ENCODE measurements around the gene NFIC. TPM values are rescaled to one million over a fixed set of nuclear protein-coding genes. Genes with fewer than 3 reads are reported as not detected.

NFIC gene
- total RNA-seq, 1 donor from 2014 or later, result 194 TPM

GRCh38 chr19:3378352-3379150 lies 12.2 kb downstream of the NFIC start:
- H3K9me3 ChIP-seq, result no peaks in the 10 kb centered on the region
- no peak for DNase-seq (ENCODE audit: low spot score in 2 of 2)
- H3K4me1 ChIP-seq, result peaks cover 30 to 58% of the 10 kb centered on the region in 2 donors
- no peaks in the 10 kb centered on the region for H3K27me3 ChIP-seq
- peak overlapping the region; percentile 93 to 96 for H3K27ac ChIP-seq
- H3K4me3 ChIP-seq, result no peak overlapping the region
- peaks cover 9 to 16% of the 10 kb centered on the region in 2 donors for H3K36me3 ChIP-seq
- intact Hi-C loops (cut with DNase I), result loop anchor here (5.0 kb wide), 1 partner anchor 41 kb away; no protein-coding TSS in a partner anchor
- TF ChIP-seq CTCF (IDR thresholded peaks at IDR 0.05), result no peak

GRCh38 chr19:3380829-3381228 lies 14.4 kb downstream of the NFIC start:
- Histone ChIP-seq H3K27ac (peak overlapping the region; percentile 23 to 60), H3K9me3 (no peaks in the 10 kb centered on the region), H3K27me3 (no peaks in the 10 kb centered on the region), H3K36me3 (peaks cover 12 to 16% of the 10 kb centered on the region in 2 donors), H3K4me1 (peaks cover 39 to 62% of the 10 kb centered on the region in 2 donors), H3K4me3 (no peak overlapping the region)
- intact Hi-C loops (cut with DNase I), result no loop called here
- DNase-seq (ENCODE audit: low spot score in 2 of 2), result no peak
- TF ChIP-seq CTCF (IDR thresholded peaks at IDR 0.05), result no peak

GRCh38 chr19:3381701-3382372 lies 15.5 kb downstream of the NFIC start:
- no peak for DNase-seq (ENCODE audit: low spot score in 2 of 2)
- H3K27me3 ChIP-seq, result no peaks in the 10 kb centered on the region
- H3K4me3 ChIP-seq, result no peak overlapping the region
- H3K27ac ChIP-seq, result peak overlapping the region; percentile 64 to 84
- H3K4me1 ChIP-seq, result peaks cover 39 to 61% of the 10 kb centered on the region in 2 donors
- intact Hi-C loops (cut with DNase I), result no loop called here
- H3K36me3 ChIP-seq, result peaks cover 12 to 16% of the 10 kb centered on the region in 2 donors
- H3K9me3 ChIP-seq, result no peaks in the 10 kb centered on the region
- TF ChIP-seq CTCF (IDR thresholded peaks at IDR 0.05), result no peak

- TF ChIP-seq CTCF (IDR thresholded peaks at IDR 0.05), result no peak
- H3K27ac ChIP-seq, result peak overlapping the region; percentile 64 to 84
- peak overlapping the region in 1 of 2 donors; percentile 28 for H3K4me3 ChIP-seq
- no peak for DNase-seq (ENCODE audit: low spot score in 2 of 2)
- H3K9me3 ChIP-seq, result no peaks in the 10 kb centered on the region
- no peaks in the 10 kb centered on the region for H3K27me3 ChIP-seq
- intact Hi-C loops (cut with DNase I), result no loop called here
- H3K4me1 ChIP-seq, result peaks cover 46 to 69% of the 10 kb centered on the region in 2 donors
- peaks cover 12 to 16% of the 10 kb centered on the region in 2 donors for H3K36me3 ChIP-seq
Measured at GRCh38 chr19:3382460-3383100, 16.2 kb downstream of the NFIC start.

- no peaks in the 10 kb centered on the region for H3K9me3 ChIP-seq
- H3K27me3 ChIP-seq, result no peaks in the 10 kb centered on the region
- peak overlapping the region in 1 of 2 donors; percentile 28 for H3K4me3 ChIP-seq
- peaks cover 12 to 16% of the 10 kb centered on the region in 2 donors for H3K36me3 ChIP-seq
- TF ChIP-seq CTCF (IDR thresholded peaks at IDR 0.05), result no peak
- H3K27ac ChIP-seq, result peak overlapping the region; percentile 64 to 84
- DNase-seq (ENCODE audit: low spot score in 2 of 2), result no peak
- intact Hi-C loops (cut with DNase I), result no loop called here
- peaks cover 46 to 72% of the 10 kb centered on the region in 2 donors for H3K4me1 ChIP-seq
Measured at GRCh38 chr19:3383121-3383722, 16.8 kb downstream of the NFIC start.

All from ascending aorta (tissue), 2 donors.